KOPT-K1 (cell line): Measurements from ENCODE around the gene LMO7.

Source experiments
- H3K27ac ChIP-seq: fragments of 200-600 bp; sonication (generic); 2 replicates; pipeline ENCODE4 v1.5.1; 2016; ENCODE audit warnings: antibody characterized with exemption, mild to moderate bottlenecking, low read depth, low read length; ENCODE audit not compliant: poor library complexity, severe bottlenecking
- H3K36me3 ChIP-seq: fragments of 200-600 bp; sonication (generic); 2 replicates; pipeline ENCODE4 v1.5.1; 2017; ENCODE audit warnings: antibody characterized with exemption, mild to moderate bottlenecking, low read length, moderate library complexity; ENCODE audit not compliant: insufficient read depth
- H3K9me3 ChIP-seq: fragments of 200-600 bp; sonication (generic); 2 replicates; pipeline ENCODE4 v1.5.1; 2017; ENCODE audit warnings: antibody characterized with exemption, low read length, mild to moderate bottlenecking; ENCODE audit not compliant: insufficient read depth, poor library complexity, severe bottlenecking

Gene LMO7

GRCh38 chr13:75635828-75636435 is at the start of gene LMO7:
LMO7 (plus strand) TSS chr13:75636330; CDS start chr13:75636658, 328 bp downstream.
- Histone ChIP-seq H3K9me3 (no peaks in the 10 kb centered on the region), H3K36me3 (no peaks in the 10 kb centered on the region), H3K27ac (peak within 1 kb of the TSS; percentile 57)

- Histone ChIP-seq H3K9me3 (peaks cover 17% of the 10 kb centered on the region), H3K27ac (no peak overlapping the region), H3K36me3 (peaks cover 49% of the 10 kb centered on the region)
These were observed 48.5 kb upstream of the LMO7 start for GRCh38 chr13:75587679-75588078.

- Histone ChIP-seq H3K27ac (no peak overlapping the region), H3K9me3 (no peaks in the 10 kb centered on the region), H3K36me3 (peaks cover 43% of the 10 kb centered on the region)
These were observed 39.4 kb upstream of the LMO7 start for GRCh38 chr13:75596657-75597182.

- H3K9me3 ChIP-seq = no peaks in the 10 kb centered on the region
- peaks cover 57% of the 10 kb centered on the region for H3K36me3 ChIP-seq
- no peak overlapping the region for H3K27ac ChIP-seq
These were observed 35.8 kb upstream of the LMO7 start for GRCh38 chr13:75600371-75600770.

- H3K27ac ChIP-seq = no peak overlapping the region
- H3K36me3 ChIP-seq = peaks cover 60% of the 10 kb centered on the region
- H3K9me3 ChIP-seq = no peaks in the 10 kb centered on the region
These were observed 33.1 kb upstream of the LMO7 start for GRCh38 chr13:75603038-75603437.

GRCh38 chr13:75607447-75607846 is 28.7 kb upstream of the LMO7 start:
- Histone ChIP-seq H3K9me3 (no peaks in the 10 kb centered on the region), H3K27ac (no peak overlapping the region), H3K36me3 (peaks cover 39% of the 10 kb centered on the region)

GRCh38 chr13:75610466-75610865 is 25.7 kb upstream of the LMO7 start:
- no peaks in the 10 kb centered on the region for H3K9me3 ChIP-seq
- H3K27ac ChIP-seq = no peak overlapping the region
- H3K36me3 ChIP-seq = peaks cover 21% of the 10 kb centered on the region

GRCh38 chr13:75612354-75612753 is 23.8 kb upstream of the LMO7 start:
- Histone ChIP-seq H3K36me3 (peaks cover 13% of the 10 kb centered on the region), H3K9me3 (no peaks in the 10 kb centered on the region), H3K27ac (no peak overlapping the region)

GRCh38 chr13:75617230-75617629 is 18.9 kb upstream of the LMO7 start:
- peaks cover 5% of the 10 kb centered on the region; the same call in 1 of the 2 replicates for H3K36me3 ChIP-seq
- H3K9me3 ChIP-seq = no peaks in the 10 kb centered on the region
- H3K27ac ChIP-seq = no peak overlapping the region

GRCh38 chr13:75618308-75618707 is 17.8 kb upstream of the LMO7 start:
- H3K9me3 ChIP-seq = no peaks in the 10 kb centered on the region
- H3K36me3 ChIP-seq = peaks cover 5% of the 10 kb centered on the region; the same call in 1 of the 2 replicates
- no peak overlapping the region for H3K27ac ChIP-seq

- Histone ChIP-seq H3K36me3 (peaks cover 5% of the 10 kb centered on the region; the same call in 1 of the 2 replicates), H3K9me3 (no peaks in the 10 kb centered on the region), H3K27ac (no peak overlapping the region)
These were observed 16.1 kb upstream of the LMO7 start for GRCh38 chr13:75620020-75620419.

GRCh38 chr13:75621147-75621546 is 15.0 kb upstream of the LMO7 start:
- H3K9me3 ChIP-seq = no peaks in the 10 kb centered on the region
- H3K27ac ChIP-seq = no peak overlapping the region
- H3K36me3 ChIP-seq = peaks cover 13% of the 10 kb centered on the region; the same call in 1 of the 2 replicates

GRCh38 chr13:75628801-75629200 is 7.3 kb upstream of the LMO7 start:
- Histone ChIP-seq H3K9me3 (no peaks in the 10 kb centered on the region), H3K36me3 (0 out of 2 replicates have a peak, but pooled peaks cover 8% of the 10 kb centered on the region), H3K27ac (no peak overlapping the region)

GRCh38 chr13:75633285-75633684 is 2.8 kb upstream of the LMO7 start:
- Histone ChIP-seq H3K36me3 (no peaks in the 10 kb centered on the region), H3K27ac (no peak overlapping the region), H3K9me3 (no peaks in the 10 kb centered on the region)

- Histone ChIP-seq H3K27ac (no peak overlapping the region), H3K36me3 (no peaks in the 10 kb centered on the region), H3K9me3 (no peaks in the 10 kb centered on the region)
These were observed 866 bp upstream of the LMO7 start for GRCh38 chr13:75635101-75635827.
